ENCODE results near the gene KRTAP10-6. TPM values are rescaled to one million over a fixed set of nuclear protein-coding genes. Genes with fewer than 3 reads are reported as not detected.
"Not testable (repeated sequence)": the region's sequence is repeated elsewhere in the genome, so short reads cannot be mapped to it uniquely, and the experiment has no call there.

KRTAP10-6 gene
- total RNA-seq, 1 experiment from 2014 or later = not detected

DNA sequence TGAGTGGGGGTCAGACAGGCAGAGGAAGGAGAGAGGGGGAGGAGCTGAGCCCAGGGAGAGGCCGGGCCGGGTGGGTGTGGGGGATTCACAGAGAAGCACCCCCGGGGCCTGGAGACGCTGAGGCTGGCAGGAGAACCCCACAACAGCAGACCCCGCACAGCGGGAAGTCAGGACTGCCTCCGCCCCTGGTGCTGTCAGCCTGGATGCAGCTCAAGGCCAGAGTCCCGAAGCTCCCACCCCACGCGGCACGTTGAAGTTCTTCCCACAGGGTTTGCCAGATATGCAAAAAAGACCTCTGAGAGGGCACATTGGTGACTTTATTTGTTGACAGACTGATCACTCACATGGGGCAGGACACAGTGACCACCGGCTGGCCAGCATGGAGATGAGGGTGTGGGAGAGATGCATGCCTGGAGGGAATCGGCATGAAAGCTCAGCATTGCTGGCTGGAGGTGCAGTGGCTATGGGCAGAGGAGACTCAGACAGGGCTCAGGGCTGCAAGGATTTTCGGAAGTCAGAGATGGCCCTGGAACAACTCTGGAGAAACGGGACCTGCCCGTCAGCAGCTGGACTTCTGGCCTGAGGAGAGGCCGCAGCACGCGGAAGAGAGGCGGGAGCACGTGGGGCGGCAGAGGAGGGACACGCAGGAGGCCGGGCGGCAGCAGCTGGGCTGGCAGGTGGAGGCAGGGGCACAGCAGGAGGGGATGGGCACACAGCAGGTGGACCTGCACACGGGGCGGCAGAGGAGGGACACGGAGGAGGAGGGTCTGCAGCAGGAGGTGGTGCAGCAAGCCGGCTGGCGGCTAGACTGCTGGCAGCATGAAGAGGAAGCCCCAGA, 34.6 kb downstream of the KRTAP10-6 start:
- H3K27me3 ChIP-seq (ENCODE audit: low read length) = no peaks in the 10 kb centered on the region
- no peak overlapping the region for H3K9ac ChIP-seq (ENCODE audit: low read length)
- H2AFZ ChIP-seq (ENCODE audit: low read length) = no peak overlapping the region
- H3K9me2 ChIP-seq (replicated peaks; ENCODE audit: insufficient read depth, low read length) = no peaks in the 10 kb centered on the region
- H3K4me3 ChIP-seq (ENCODE audit: low read length) = no peak overlapping the region
- DNase-seq = no peak
- H3K4me1 ChIP-seq (ENCODE audit: low read length) = no peaks in the 10 kb centered on the region; the same call in 1 of the 2 replicates
- H3K36me3 ChIP-seq (ENCODE audit: insufficient read depth, low read length) = no peaks in the 10 kb centered on the region
- no peaks in the 10 kb centered on the region for H3K79me2 ChIP-seq (ENCODE audit: low read length)
- no peaks in the 10 kb centered on the region for H3K9me3 ChIP-seq (ENCODE audit: low read length)
- H4K20me1 ChIP-seq (ENCODE audit: insufficient read depth, low read depth, low read length) = no peaks in the 10 kb centered on the region
- H3K27ac ChIP-seq (ENCODE audit: low read length) = no peak overlapping the region
- H3K4me2 ChIP-seq (ENCODE audit: low read depth, low read length, poor library complexity, severe bottlenecking) = no peak overlapping the region

DNA sequence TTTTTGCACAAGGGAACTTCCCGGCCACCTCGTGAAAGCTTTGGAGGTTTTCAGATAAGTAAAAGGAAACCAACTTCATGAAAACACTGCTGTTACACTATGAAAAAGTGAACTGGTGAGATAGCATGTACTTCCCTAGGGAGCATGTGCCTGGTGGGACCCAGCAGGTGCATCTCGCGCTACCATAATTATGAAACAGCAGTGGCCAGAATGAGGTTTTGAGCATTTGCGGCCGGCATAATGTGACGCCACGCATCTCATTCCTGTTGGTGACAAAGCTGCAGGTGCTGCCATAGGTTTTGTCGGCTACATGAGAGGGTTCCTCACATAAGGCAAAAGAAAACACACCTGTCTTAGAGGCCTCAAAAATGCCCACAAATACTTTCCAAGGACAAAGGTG, 35.4 kb downstream of the KRTAP10-6 start:
- Histone ChIP-seq H3K27ac (ENCODE audit: low read length) (no peak overlapping the region), H3K9me2 (replicated peaks; ENCODE audit: insufficient read depth, low read length) (no peaks in the 10 kb centered on the region), H3K9me3 (ENCODE audit: low read length) (no peaks in the 10 kb centered on the region), H4K20me1 (ENCODE audit: insufficient read depth, low read depth, low read length) (no peaks in the 10 kb centered on the region), H3K27me3 (ENCODE audit: low read length) (no peaks in the 10 kb centered on the region), H3K36me3 (ENCODE audit: insufficient read depth, low read length) (no peaks in the 10 kb centered on the region), H3K9ac (ENCODE audit: low read length) (no peak overlapping the region), H3K4me1 (ENCODE audit: low read length) (no peaks in the 10 kb centered on the region; the same call in 1 of the 2 replicates), H3K79me2 (ENCODE audit: low read length) (no peaks in the 10 kb centered on the region), H3K4me3 (ENCODE audit: low read length) (no peak overlapping the region), H3K4me2 (ENCODE audit: low read depth, low read length, poor library complexity, severe bottlenecking) (no peak overlapping the region), H2AFZ (ENCODE audit: low read length) (no peak overlapping the region)
- DNase-seq = no peak

DNA sequence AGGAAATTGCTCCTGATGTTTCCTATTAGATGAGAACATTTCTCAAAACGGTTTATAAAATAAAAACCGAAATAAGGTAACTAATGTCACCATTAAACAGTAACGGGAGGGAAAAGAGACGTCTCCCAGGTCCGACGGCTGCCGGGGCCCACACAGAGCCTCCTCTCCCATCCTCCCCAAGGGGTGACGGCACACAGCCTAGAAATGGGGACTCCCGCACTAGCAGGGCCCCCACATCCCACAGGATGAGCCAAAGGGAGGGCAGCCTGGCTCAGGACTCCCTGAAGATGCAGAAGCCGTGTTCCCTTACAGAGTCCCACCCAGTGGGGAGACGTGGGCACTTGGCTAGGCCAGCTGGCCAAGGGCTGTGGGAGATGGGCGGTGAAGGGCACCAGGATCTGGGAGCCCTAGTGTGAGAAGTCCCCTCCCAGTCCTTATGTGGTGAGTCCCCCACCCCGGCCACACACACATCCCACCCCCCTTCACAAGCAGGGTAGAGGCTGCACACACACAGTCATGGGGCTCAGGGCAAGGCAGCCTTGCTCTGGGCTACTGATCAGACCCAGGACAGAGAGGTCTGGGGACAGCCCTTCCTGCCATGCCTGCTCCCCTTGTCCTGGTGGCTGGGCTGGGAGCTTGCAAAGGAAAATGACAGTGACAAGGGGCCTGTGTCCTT, 37.0 kb downstream of the KRTAP10-6 start:
- no peak overlapping the region for H3K9ac ChIP-seq (ENCODE audit: low read length)
- no peaks in the 10 kb centered on the region for H3K36me3 ChIP-seq (ENCODE audit: insufficient read depth, low read length)
- no peaks in the 10 kb centered on the region for H3K79me2 ChIP-seq (ENCODE audit: low read length)
- H3K9me2 ChIP-seq (replicated peaks; ENCODE audit: insufficient read depth, low read length) = no peaks in the 10 kb centered on the region
- no peaks in the 10 kb centered on the region for H4K20me1 ChIP-seq (ENCODE audit: insufficient read depth, low read depth, low read length)
- H3K4me3 ChIP-seq (ENCODE audit: low read length) = no peak overlapping the region
- DNase-seq = no peak
- no peaks in the 10 kb centered on the region for H3K27me3 ChIP-seq (ENCODE audit: low read length)
- no peak overlapping the region for H2AFZ ChIP-seq (ENCODE audit: low read length)
- no peaks in the 10 kb centered on the region; the same call in 1 of the 2 replicates for H3K4me1 ChIP-seq (ENCODE audit: low read length)
- H3K4me2 ChIP-seq (ENCODE audit: low read depth, low read length, poor library complexity, severe bottlenecking) = no peak overlapping the region
- no peaks in the 10 kb centered on the region for H3K9me3 ChIP-seq (ENCODE audit: low read length)
- no peak overlapping the region for H3K27ac ChIP-seq (ENCODE audit: low read length)

DNA sequence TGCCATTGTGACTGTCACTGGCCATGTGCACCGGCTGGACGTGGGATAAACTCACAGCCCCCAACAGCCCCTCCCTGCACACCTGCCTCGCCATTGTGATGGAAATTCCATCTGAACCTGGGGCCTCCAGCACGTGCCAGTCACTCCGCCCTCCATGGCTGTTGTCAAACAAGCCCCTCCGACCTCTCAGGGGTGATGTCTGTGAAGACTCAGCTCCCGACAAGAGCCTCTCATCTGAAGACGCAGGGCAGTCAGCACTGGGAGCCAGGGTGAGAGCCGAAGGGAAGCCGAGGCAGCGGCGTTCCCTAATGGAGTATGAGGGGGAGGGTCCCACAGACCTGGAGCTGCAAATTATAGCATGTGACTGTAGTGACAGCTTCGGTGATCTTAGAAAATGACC, 39.6 kb downstream of the KRTAP10-6 start:
- H3K9me3 ChIP-seq (ENCODE audit: low read length) = no peaks in the 10 kb centered on the region; the same call in 1 of the 2 replicates
- H3K4me1 ChIP-seq (ENCODE audit: low read length) = no peaks in the 10 kb centered on the region; the same call in 1 of the 2 replicates
- H4K20me1 ChIP-seq (ENCODE audit: insufficient read depth, low read depth, low read length) = no peaks in the 10 kb centered on the region
- H3K9me2 ChIP-seq (replicated peaks; ENCODE audit: insufficient read depth, low read length) = no peaks in the 10 kb centered on the region
- H3K9ac ChIP-seq (ENCODE audit: low read length) = no peak overlapping the region
- no peak overlapping the region for H2AFZ ChIP-seq (ENCODE audit: low read length)
- H3K4me3 ChIP-seq (ENCODE audit: low read length) = no peak overlapping the region
- no peak for DNase-seq
- H3K36me3 ChIP-seq (ENCODE audit: insufficient read depth, low read length) = no peaks in the 10 kb centered on the region
- H3K27ac ChIP-seq (ENCODE audit: low read length) = no peak overlapping the region
- H3K79me2 ChIP-seq (ENCODE audit: low read length) = no peaks in the 10 kb centered on the region
- H3K27me3 ChIP-seq (ENCODE audit: low read length) = no peaks in the 10 kb centered on the region
- no peak overlapping the region for H3K4me2 ChIP-seq (ENCODE audit: low read depth, low read length, poor library complexity, severe bottlenecking)

DNA sequence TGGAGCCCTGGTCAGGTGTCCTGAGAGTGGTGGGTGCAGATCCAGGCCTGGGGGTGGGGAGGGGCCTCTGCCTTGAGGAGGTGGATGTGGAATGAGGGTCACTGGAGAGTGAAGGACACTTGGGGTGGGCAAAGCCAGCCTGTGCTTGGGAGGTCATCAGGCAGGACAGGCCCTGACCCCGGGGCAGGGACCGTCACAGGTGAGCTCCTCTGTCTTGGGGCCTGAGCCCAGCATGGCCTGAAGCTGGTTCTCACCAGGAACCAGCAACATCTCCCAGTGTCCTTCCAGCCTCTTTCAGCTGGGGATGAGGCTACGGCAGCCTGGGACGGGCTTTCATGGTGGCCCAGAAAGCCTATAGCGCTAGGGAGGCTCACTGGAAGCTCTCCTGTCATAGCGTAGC, 40.2 kb downstream of the KRTAP10-6 start:
- no peaks in the 10 kb centered on the region for H3K9me2 ChIP-seq (replicated peaks; ENCODE audit: insufficient read depth, low read length)
- no peak overlapping the region for H2AFZ ChIP-seq (ENCODE audit: low read length)
- H3K4me3 ChIP-seq (ENCODE audit: low read length) = no peak overlapping the region
- no peaks in the 10 kb centered on the region; the same call in 1 of the 2 replicates for H3K9me3 ChIP-seq (ENCODE audit: low read length)
- H4K20me1 ChIP-seq (ENCODE audit: insufficient read depth, low read depth, low read length) = no peaks in the 10 kb centered on the region
- no peaks in the 10 kb centered on the region for H3K27me3 ChIP-seq (ENCODE audit: low read length)
- no peak overlapping the region for H3K4me2 ChIP-seq (ENCODE audit: low read depth, low read length, poor library complexity, severe bottlenecking)
- DNase-seq = no peak
- H3K9ac ChIP-seq (ENCODE audit: low read length) = no peak overlapping the region
- H3K36me3 ChIP-seq (ENCODE audit: insufficient read depth, low read length) = no peaks in the 10 kb centered on the region
- H3K79me2 ChIP-seq (ENCODE audit: low read length) = no peaks in the 10 kb centered on the region
- no peak overlapping the region for H3K27ac ChIP-seq (ENCODE audit: low read length)
- no peaks in the 10 kb centered on the region; the same call in 1 of the 2 replicates for H3K4me1 ChIP-seq (ENCODE audit: low read length)

DNA sequence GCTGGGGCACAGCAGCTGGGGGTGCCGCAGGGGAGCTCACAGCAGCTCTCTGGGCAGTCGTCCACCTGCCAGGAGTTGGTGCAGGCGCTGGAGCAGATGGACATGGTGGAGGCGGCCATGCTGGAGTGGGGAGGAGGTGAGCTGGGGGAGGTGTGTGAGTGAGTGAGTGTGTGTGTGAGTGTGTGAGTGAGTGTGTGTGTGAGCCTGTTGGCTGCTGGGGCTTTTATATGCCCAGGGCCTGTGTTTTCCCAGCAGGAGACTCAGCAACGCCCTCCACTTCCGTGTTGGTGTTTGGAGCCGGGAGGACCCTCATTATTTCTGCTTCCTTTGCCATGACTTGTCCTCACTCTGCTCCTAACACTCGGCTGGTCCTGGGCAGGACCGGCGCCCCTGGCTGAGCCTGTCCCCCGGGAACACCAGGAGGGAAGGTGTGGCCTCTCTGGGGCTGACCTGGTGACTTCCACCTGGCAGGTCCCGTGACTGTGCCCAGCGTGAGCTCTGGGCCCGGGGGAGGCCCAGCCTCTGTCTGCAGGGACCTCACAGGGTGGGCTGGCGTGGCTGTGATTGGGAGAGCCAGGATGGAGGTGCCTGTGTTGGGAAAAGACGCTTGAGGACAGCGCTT, 40.9 kb downstream of the KRTAP10-6 start, which contains the start of gene KRTAP10-2:
KRTAP10-2 (minus strand) TSS at position 166 of the 622 bp plus-strand sequence; CDS start at position 119, 47 bp downstream.
- no peak within 1 kb of the TSS for H2AFZ ChIP-seq (ENCODE audit: low read length)
- no peak for DNase-seq
- no peaks in the 10 kb centered on the region for H3K79me2 ChIP-seq (ENCODE audit: low read length)
- no peaks in the 10 kb centered on the region; the same call in 1 of the 2 replicates for H3K9me3 ChIP-seq (ENCODE audit: low read length)
- no peak within 1 kb of the TSS for H3K4me2 ChIP-seq (ENCODE audit: low read depth, low read length, poor library complexity, severe bottlenecking)
- H3K9ac ChIP-seq (ENCODE audit: low read length) = no peak within 1 kb of the TSS
- H3K4me1 ChIP-seq (ENCODE audit: low read length) = no peaks in the 10 kb centered on the region
- no peaks in the 10 kb centered on the region for H3K36me3 ChIP-seq (ENCODE audit: insufficient read depth, low read length)
- H4K20me1 ChIP-seq (ENCODE audit: insufficient read depth, low read depth, low read length) = no peaks in the 10 kb centered on the region
- no peak within 1 kb of the TSS for H3K27ac ChIP-seq (ENCODE audit: low read length)
- no peak within 1 kb of the TSS for H3K4me3 ChIP-seq (ENCODE audit: low read length)
- H3K27me3 ChIP-seq (ENCODE audit: low read length) = no peaks in the 10 kb centered on the region; the same call in 1 of the 2 replicates
- no peaks in the 10 kb centered on the region for H3K9me2 ChIP-seq (replicated peaks; ENCODE audit: insufficient read depth, low read length)

DNA sequence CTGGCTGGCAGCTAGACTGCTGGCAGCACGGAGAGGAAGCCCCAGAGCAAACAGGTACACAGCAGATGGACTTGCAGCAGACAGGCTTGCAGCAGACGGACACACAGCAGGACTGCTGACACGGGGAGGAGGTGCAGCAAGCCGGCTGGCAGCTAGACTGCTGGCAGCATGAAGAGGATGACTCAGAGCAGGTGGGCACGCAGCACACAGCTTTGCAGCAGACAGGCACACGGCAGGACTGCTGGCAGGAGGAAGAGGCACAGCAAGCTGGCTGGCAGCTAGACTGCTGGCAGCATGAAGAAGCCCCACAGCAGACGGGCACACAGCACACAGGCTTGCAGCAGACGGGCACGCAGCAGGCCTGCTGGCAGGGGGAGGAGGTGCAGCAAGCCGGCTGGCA, 41.5 kb downstream of the KRTAP10-6 start:
- no peaks in the 10 kb centered on the region for H3K9me2 ChIP-seq (replicated peaks; ENCODE audit: insufficient read depth, low read length)
- H3K4me2 ChIP-seq (ENCODE audit: low read depth, low read length, poor library complexity, severe bottlenecking) = no peak overlapping the region
- H3K9me3 ChIP-seq (ENCODE audit: low read length) = no peaks in the 10 kb centered on the region; the same call in 1 of the 2 replicates
- H3K27me3 ChIP-seq (ENCODE audit: low read length) = no peaks in the 10 kb centered on the region; the same call in 1 of the 2 replicates
- H3K36me3 ChIP-seq (ENCODE audit: insufficient read depth, low read length) = no peaks in the 10 kb centered on the region
- no peak overlapping the region for H3K4me3 ChIP-seq (ENCODE audit: low read length)
- no peak overlapping the region for H2AFZ ChIP-seq (ENCODE audit: low read length)
- H3K4me1 ChIP-seq (ENCODE audit: low read length) = no peaks in the 10 kb centered on the region
- H3K79me2 ChIP-seq (ENCODE audit: low read length) = no peaks in the 10 kb centered on the region
- no peak overlapping the region for H3K27ac ChIP-seq (ENCODE audit: low read length)
- no peak overlapping the region for H3K9ac ChIP-seq (ENCODE audit: low read length)
- no peak for DNase-seq
- no peaks in the 10 kb centered on the region for H4K20me1 ChIP-seq (ENCODE audit: insufficient read depth, low read depth, low read length)

DNA sequence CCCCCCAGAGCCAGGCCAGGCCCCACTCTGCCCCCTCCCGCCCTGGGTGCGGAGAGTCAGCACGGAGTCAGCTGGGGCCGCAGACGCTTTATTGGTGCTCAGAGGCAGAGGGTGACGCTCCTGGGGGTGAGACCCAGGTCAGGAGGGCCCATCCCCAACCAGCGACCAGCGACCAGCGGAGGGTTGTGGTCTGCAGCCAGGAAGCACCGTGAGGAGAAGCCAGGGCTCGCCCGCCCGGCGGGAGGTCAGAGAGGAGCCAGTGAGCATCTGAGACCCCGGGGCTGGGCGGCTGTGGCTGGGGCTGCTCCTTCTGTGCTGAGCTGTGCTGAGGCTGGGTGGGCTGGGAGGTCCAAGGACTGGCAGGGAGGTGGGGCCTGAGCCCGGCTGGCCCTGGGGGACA, 42.0 kb downstream of the KRTAP10-6 start:
- not testable (repeated sequence) for H3K9me3 ChIP-seq (ENCODE audit: low read length); DNase-seq; H3K4me3 ChIP-seq (ENCODE audit: low read length); H4K20me1 ChIP-seq (ENCODE audit: insufficient read depth, low read depth, low read length); H3K4me2 ChIP-seq (ENCODE audit: low read depth, low read length, poor library complexity, severe bottlenecking); H3K27ac ChIP-seq (ENCODE audit: low read length); H3K36me3 ChIP-seq (ENCODE audit: insufficient read depth, low read length); H3K79me2 ChIP-seq (ENCODE audit: low read length); H3K9ac ChIP-seq (ENCODE audit: low read length); H2AFZ ChIP-seq (ENCODE audit: low read length); H3K9me2 ChIP-seq (replicated peaks; ENCODE audit: insufficient read depth, low read length); H3K27me3 ChIP-seq (ENCODE audit: low read length); H3K4me1 ChIP-seq (ENCODE audit: low read length)

Measured in Karpas-422 (cell line).